WERI-Rb-1 (cell line): ENCODE results near the gene KLHL24.

Experiments used
- DNase-seq: peaks from one replicate; pipeline ENCODE4 v3.0.0-alpha.2; 2020
- H3K27ac ChIP-seq: fragments of 250-450 bp; sonication (Bioruptor Pico); 2 replicates; pipeline ENCODE4 v1.5.1; 2020; ENCODE audit warnings: mild to moderate bottlenecking, moderate library complexity
- H3K27me3 ChIP-seq: fragments of 250-450 bp; sonication (Bioruptor Pico); 2 replicates; pipeline ENCODE4 v1.5.1; 2021; ENCODE audit warnings: mild to moderate bottlenecking, low read depth, moderate library complexity; ENCODE audit not compliant: insufficient read depth, severe bottlenecking
- H3K36me3 ChIP-seq: fragments of 250-450 bp; sonication (Bioruptor Pico); 2 replicates; pipeline ENCODE4 v1.5.1; 2020; ENCODE audit warnings: mild to moderate bottlenecking, moderate library complexity
- H3K4me3 ChIP-seq: 2 replicates; pipeline ENCODE4 v1.5.1; 2011; ENCODE audit warnings: low read depth, mild to moderate bottlenecking, control low read depth, low read length
- H3K9me3 ChIP-seq: fragments of 250-450 bp; sonication (Bioruptor Pico); 2 replicates; pipeline ENCODE4 v1.5.1; 2021; ENCODE audit warnings: mild to moderate bottlenecking, moderate library complexity; ENCODE audit not compliant: severe bottlenecking
- TF ChIP-seq, protein P1 (sequence below): IDR thresholded peaks from 2 replicates; pipeline ENCODE4 v1.5.1; 2011; ENCODE audit warnings: low read depth, mild to moderate bottlenecking, control low read depth, inconsistent platforms, low read length

Gene KLHL24

DNA sequence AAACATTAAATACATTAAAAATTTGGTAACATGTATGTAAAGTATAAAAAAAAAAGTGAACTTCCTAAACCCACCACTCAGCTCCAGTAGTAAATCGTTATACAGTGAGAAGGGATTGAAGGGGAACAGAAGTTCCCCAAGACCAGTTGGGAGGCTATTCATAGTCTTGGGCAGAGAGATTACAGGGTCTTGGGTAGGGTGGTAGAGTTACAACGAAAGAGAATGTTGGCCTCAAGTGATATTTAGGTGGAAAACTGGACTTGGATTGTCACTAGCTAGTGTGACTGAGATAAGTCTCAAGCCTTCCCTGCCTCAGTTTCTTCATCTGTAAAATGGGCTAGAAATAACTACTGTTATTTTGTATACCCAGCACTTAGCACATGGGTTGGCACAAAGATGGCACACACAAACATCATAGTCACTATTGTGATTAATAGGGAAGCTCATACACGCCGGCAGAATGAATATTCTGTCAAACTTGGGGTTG, 61.7 kb downstream of the KLHL24 start:
- peaks cover 17% of the 10 kb centered on the region for H3K36me3 ChIP-seq
- peak overlapping the region; percentile 59 for H3K4me3 ChIP-seq
- no peak for DNase-seq
- H3K27ac ChIP-seq = peak overlapping the region; percentile 36; the same call in 1 of the 2 replicates
- TF ChIP-seq, protein P1, sequence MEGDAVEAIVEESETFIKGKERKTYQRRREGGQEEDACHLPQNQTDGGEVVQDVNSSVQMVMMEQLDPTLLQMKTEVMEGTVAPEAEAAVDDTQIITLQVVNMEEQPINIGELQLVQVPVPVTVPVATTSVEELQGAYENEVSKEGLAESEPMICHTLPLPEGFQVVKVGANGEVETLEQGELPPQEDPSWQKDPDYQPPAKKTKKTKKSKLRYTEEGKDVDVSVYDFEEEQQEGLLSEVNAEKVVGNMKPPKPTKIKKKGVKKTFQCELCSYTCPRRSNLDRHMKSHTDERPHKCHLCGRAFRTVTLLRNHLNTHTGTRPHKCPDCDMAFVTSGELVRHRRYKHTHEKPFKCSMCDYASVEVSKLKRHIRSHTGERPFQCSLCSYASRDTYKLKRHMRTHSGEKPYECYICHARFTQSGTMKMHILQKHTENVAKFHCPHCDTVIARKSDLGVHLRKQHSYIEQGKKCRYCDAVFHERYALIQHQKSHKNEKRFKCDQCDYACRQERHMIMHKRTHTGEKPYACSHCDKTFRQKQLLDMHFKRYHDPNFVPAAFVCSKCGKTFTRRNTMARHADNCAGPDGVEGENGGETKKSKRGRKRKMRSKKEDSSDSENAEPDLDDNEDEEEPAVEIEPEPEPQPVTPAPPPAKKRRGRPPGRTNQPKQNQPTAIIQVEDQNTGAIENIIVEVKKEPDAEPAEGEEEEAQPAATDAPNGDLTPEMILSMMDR = no peak
- no peaks in the 10 kb centered on the region for H3K9me3 ChIP-seq
- no peaks in the 10 kb centered on the region for H3K27me3 ChIP-seq

DNA sequence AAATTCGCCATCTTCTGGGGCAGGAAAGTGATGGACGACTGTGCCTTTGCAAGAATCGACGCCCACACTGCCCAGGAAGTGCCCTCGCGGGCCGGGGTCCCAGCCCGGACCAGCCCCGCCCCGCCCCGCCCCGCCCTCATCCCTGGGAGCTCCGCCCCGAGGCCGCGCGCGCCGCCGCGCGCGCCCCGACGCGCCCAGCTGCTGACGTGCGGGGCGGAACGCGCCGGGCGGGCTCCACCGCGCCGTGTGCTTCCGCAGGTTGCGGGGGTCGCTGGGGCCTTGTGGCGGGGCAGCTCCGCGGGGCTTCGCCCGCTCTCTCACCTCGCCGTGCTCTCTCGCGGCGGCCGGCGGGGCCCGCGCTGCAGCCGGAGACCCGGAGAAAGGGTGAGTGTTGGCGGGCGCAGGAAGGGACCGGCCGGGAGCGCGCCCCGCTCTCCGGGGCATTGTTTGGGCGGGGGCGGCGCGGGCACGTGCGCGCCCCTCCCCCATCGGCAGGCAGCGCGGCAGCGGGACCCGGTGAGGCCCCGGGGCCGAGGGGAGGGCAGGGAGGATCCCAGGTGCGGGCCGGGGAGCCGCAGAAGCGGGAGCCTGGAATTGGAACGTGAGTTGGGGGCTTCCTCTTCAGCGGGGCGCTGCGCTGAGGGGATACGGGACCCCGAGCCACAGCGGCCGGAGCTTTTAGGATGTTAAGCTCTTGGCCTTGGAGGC, 62.3 kb downstream of the KLHL24 start, which contains the start of gene YEATS2:
Gene YEATS2 (plus strand): TSS at position 188 of the 708 bp plus-strand sequence. CDS start 17,366 bp downstream, outside the sequence.
- Histone ChIP-seq H3K9me3 (no peaks in the 10 kb centered on the region), H3K4me3 (peak within 1 kb of the TSS; percentile 97), H3K27me3 (no peaks in the 10 kb centered on the region), H3K36me3 (peaks cover 20% of the 10 kb centered on the region), H3K27ac (peak within 1 kb of the TSS; percentile 99)
- DNase-seq = peak; percentile 66
- TF ChIP-seq, protein P1 = no peak

DNA sequence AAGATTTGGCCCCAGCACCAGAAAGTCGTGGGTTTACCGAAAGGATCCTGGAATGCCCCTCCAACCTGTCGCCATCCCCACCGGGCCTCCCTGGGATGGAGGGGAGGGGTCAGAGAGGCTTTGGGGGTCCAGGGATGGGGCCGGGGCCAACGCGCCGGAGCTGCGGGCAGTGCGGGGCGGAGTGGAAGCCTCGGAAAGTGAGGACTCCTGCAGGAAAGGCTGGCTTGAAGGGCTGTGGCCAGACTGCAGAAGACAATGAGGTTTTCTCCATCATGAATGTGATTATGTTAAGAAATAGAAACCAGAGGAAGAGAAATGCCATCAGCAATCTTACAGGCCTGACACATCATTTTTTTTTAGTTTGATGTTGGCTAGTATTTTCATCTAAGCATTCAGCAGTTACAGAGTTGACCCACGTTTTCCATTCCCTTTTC, 62.9 kb downstream of the KLHL24 start:
- Histone ChIP-seq H3K4me3 (peak overlapping the region; percentile 97), H3K27ac (peak overlapping the region; percentile 99), H3K9me3 (no peaks in the 10 kb centered on the region), H3K36me3 (peaks cover 20% of the 10 kb centered on the region), H3K27me3 (no peaks in the 10 kb centered on the region)
- TF ChIP-seq, protein P1 = no peak
- DNase-seq = peak; percentile 19

DNA sequence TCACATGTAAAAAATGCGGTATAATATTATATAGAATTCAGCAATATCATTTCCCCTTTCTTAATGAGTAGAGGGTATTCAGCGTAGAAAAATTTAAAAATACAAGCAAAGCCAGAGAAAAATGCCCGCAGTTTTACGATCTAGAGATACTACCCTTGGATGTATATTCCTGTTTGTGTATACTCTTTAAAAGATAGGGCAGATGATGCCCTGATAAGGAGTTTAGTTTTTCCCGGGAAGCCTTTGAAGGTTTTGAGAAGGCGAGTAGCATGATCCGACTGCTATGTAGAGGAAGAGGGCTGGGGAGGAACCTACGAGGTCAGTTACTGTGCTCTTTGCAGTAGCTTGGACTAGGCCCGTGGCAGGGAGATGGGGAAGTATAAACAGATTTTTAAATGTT, 63.3 kb downstream of the KLHL24 start:
- Histone ChIP-seq H3K27ac (peak overlapping the region; percentile 99), H3K4me3 (peak overlapping the region; percentile 97), H3K27me3 (no peaks in the 10 kb centered on the region), H3K9me3 (no peaks in the 10 kb centered on the region), H3K36me3 (peaks cover 20% of the 10 kb centered on the region)
- DNase-seq = no peak
- TF ChIP-seq, protein P1 = no peak

DNA sequence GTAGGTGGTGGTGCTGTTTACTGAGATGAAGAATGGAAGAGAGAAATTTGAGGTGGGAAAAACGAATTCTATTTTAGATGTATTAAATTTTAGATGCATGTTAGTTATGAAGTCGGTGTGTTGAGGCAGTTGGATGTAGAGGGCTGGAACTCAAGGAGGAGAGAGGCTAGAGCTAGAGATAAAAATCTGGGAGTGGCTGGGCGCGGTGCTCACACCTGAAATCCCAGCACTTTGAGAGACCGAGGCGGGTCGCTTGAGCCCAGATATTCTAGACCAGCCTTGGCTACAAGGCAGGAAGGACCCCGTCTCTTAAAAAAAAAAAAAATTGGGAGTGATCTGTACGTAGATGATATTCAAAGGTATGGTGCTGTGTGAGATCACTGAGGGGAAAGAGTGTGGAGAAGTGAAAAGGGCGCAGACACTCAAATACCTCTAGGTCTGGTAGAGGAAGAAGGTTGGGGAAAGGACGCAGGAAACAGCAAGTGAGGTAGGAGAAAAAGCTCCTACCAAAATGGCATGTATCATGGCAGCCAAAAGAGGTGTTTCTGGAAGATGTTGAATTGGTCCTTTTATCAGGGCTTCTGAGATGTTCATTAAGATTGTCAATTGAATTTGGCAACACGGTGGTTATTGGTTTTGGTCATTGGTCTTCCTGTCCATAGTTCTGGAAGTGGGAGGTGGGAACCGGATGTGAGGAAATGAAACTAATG, 64.0 kb downstream of the KLHL24 start:
- Histone ChIP-seq H3K4me3 (peak overlapping the region; percentile 97), H3K27me3 (no peaks in the 10 kb centered on the region), H3K36me3 (peaks cover 20% of the 10 kb centered on the region), H3K9me3 (no peaks in the 10 kb centered on the region), H3K27ac (no peak overlapping the region; the same call in 1 of the 2 replicates)
- no peak for DNase-seq
- TF ChIP-seq, protein P1 = no peak
